PC-3 (cell line): ENCODE measurements around the gene SCAANT1.

Experiments
- CTCF ChIP-seq: fragments of 300-600 bp; sonication (generic); conservative IDR thresholded peaks from 2 replicates; pipeline ENCODE4 v1.5.1; 2017; ENCODE audit warnings: antibody characterized with exemption, low read depth, mild to moderate bottlenecking, low read length
- EZH2 ChIP-seq: fragments of 300-600 bp; sonication (generic); IDR thresholded peaks from one replicate; pipeline ENCODE4 v1.6.1; 2017; ENCODE audit warnings: antibody characterized with exemption, mild to moderate bottlenecking, low read length; ENCODE audit not compliant: unreplicated experiment
- EZH2phosphoT487 ChIP-seq: fragments of 300-600 bp; sonication (generic); IDR thresholded peaks from 2 replicates; pipeline ENCODE4 v1.6.1; 2018; ENCODE audit warnings: mild to moderate bottlenecking, antibody characterized with exemption, low read length, borderline replicate concordance

- TF ChIP-seq CTCF (no peak), EZH2 (no peak), EZH2phosphoT487 (no peak)
These were observed 24.7 kb upstream of the SCAANT1 start for GRCh38 chr3:63936925-63937324.
